IPS-15b (cell line): ENCODE results near the gene ARMC8.

Experiments used
- H3K27me3 ChIP-seq: one replicate; pipeline ENCODE4 v1.6.1; 2013; ENCODE audit warnings: low read length; ENCODE audit not compliant: control insufficient read depth, insufficient read depth
- H3K36me3 ChIP-seq: one replicate; pipeline ENCODE4 v1.6.1; 2013; ENCODE audit warnings: low read length; ENCODE audit not compliant: control insufficient read depth, insufficient read depth
- H3K4me1 ChIP-seq: one replicate; pipeline ENCODE4 v1.6.1; 2013; ENCODE audit warnings: mild to moderate bottlenecking, low read length; ENCODE audit not compliant: control insufficient read depth, insufficient read depth
- H3K4me3 ChIP-seq: one replicate; pipeline ENCODE4 v1.5.1; 2013; ENCODE audit warnings: low read depth, low read length
- H3K9ac ChIP-seq: one replicate; pipeline ENCODE4 v1.6.1; 2013; ENCODE audit warnings: low read depth, mild to moderate bottlenecking, low read length
- H3K9me3 ChIP-seq: one replicate; pipeline ENCODE4 v1.6.1; 2013; ENCODE audit warnings: mild to moderate bottlenecking, low read length; ENCODE audit not compliant: control insufficient read depth, insufficient read depth

Gene ARMC8

DNA sequence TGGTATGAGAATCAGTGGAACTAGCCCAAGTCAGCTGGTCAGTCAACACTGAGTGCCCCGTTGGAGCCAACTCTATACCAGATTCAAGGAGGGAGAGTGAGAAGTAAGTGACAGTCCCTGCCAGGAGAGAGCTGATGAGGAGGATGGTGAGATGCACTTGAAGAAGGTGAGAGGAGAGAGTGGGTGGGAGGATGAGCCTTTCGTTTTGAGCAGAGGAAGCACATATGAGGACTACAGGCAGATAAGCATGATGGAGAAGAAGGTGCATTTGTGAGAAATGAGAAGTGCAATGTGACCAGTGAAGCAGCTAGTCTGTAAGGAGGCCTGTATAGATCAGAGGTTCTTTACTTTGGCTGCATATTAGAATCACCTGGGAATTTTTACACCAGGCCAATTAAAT lies 102.2 kb downstream of the ARMC8 start:
- H3K36me3 ChIP-seq, result peaks cover 14% of the 10 kb centered on the region
- H3K27me3 ChIP-seq, result no peaks in the 10 kb centered on the region
- H3K9me3 ChIP-seq, result no peaks in the 10 kb centered on the region
- H3K9ac ChIP-seq, result no peak overlapping the region
- no peaks in the 10 kb centered on the region for H3K4me1 ChIP-seq
- no peak overlapping the region for H3K4me3 ChIP-seq

GRCh38 chr3:138289701-138290100 lies 102.6 kb downstream of the ARMC8 start:
- peaks cover 17% of the 10 kb centered on the region for H3K36me3 ChIP-seq
- no peak overlapping the region for H3K9ac ChIP-seq
- no peaks in the 10 kb centered on the region for H3K9me3 ChIP-seq
- H3K27me3 ChIP-seq, result no peaks in the 10 kb centered on the region
- H3K4me3 ChIP-seq, result no peak overlapping the region
- no peaks in the 10 kb centered on the region for H3K4me1 ChIP-seq

- no peak overlapping the region for H3K9ac ChIP-seq
- no peaks in the 10 kb centered on the region for H3K9me3 ChIP-seq
- H3K4me1 ChIP-seq, result no peaks in the 10 kb centered on the region
- no peaks in the 10 kb centered on the region for H3K27me3 ChIP-seq
- H3K36me3 ChIP-seq, result peaks cover 19% of the 10 kb centered on the region
- H3K4me3 ChIP-seq, result no peak overlapping the region
These were observed 109.5 kb downstream of the ARMC8 start for GRCh38 chr3:138296639-138297038.

- H3K9me3 ChIP-seq, result no peaks in the 10 kb centered on the region
- H3K9ac ChIP-seq, result no peak overlapping the region
- H3K36me3 ChIP-seq, result peaks cover 17% of the 10 kb centered on the region
- H3K27me3 ChIP-seq, result no peaks in the 10 kb centered on the region
- H3K4me1 ChIP-seq, result no peaks in the 10 kb centered on the region
- no peak overlapping the region for H3K4me3 ChIP-seq
These were observed 110.0 kb downstream of the ARMC8 start for GRCh38 chr3:138297059-138297607.

- Histone ChIP-seq H3K9ac (no peak overlapping the region), H3K9me3 (no peaks in the 10 kb centered on the region), H3K36me3 (peaks cover 15% of the 10 kb centered on the region), H3K4me3 (no peak overlapping the region), H3K4me1 (no peaks in the 10 kb centered on the region), H3K27me3 (no peaks in the 10 kb centered on the region)
These were observed 110.8 kb downstream of the ARMC8 start for GRCh38 chr3:138297876-138298275.

DNA sequence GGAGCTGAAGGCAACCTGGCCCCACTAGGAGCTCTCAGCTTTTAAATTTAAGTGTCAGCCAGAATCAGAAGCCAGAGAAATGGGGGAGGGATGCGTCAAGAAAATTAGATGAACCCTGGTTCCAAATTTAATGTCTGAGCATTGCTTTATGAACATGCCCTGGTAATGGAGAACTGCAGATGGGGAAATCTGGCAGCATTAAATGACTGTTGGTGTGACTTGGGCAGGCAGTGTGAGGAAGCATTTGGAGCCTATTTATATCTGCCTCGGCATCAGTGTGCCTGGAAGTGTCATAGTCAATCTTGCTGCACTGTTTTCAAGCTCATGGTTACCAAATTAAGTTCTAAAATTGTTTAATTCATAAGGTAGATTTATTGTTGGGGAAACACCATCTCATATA lies 113.5 kb downstream of the ARMC8 start:
- H3K9ac ChIP-seq, result no peak overlapping the region
- no peaks in the 10 kb centered on the region for H3K9me3 ChIP-seq
- H3K4me1 ChIP-seq, result no peaks in the 10 kb centered on the region
- H3K4me3 ChIP-seq, result no peak overlapping the region
- no peaks in the 10 kb centered on the region for H3K27me3 ChIP-seq
- H3K36me3 ChIP-seq, result peaks cover 7% of the 10 kb centered on the region

DNA sequence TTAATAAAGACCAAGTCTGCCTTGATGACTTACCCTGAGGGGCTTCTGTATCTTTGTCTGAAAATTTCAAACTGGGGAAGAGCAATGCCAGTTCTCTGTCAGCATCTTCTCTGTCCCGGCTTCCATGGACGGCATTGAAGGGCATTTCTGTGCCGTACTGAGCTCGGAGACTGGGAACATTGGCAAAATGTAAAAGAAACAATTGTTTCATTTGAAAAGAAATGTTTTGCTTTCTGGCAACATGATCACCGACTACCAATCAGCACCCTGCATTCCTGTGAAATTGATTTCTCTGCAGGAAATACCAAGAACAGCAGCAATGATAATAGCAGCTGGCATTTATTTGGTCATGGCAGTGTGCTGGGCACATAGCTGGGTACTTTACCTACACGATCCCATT lies 116.4 kb downstream of the ARMC8 start:
- Histone ChIP-seq H3K4me3 (no peak overlapping the region), H3K27me3 (no peaks in the 10 kb centered on the region), H3K9me3 (peaks cover 3% of the 10 kb centered on the region), H3K4me1 (no peaks in the 10 kb centered on the region), H3K36me3 (peaks cover 4% of the 10 kb centered on the region), H3K9ac (no peak overlapping the region)

GRCh38 chr3:138307899-138308298 lies 120.8 kb downstream of the ARMC8 start:
- no peaks in the 10 kb centered on the region for H3K4me1 ChIP-seq
- no peaks in the 10 kb centered on the region for H3K27me3 ChIP-seq
- no peak overlapping the region for H3K4me3 ChIP-seq
- H3K36me3 ChIP-seq, result no peaks in the 10 kb centered on the region
- H3K9ac ChIP-seq, result no peak overlapping the region
- peaks cover 3% of the 10 kb centered on the region for H3K9me3 ChIP-seq

DNA sequence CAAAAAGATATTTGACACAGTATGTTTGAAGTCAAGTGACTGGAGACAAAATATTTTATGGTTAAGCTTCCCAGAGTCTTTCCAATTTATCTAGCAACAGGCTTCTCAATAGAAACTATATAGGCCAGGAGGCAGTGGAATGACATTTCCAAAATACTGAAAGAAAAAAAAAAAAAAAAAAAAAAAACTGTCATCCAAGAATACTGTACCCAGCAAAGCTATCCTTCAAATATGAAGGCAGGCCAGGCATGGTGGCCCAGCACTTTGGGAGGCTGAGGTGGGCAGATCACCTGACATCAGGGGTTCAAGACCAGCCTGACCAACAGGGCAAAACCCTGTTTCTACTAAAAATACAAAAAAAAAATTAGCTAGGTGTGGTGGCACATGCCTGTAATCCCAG lies 121.7 kb downstream of the ARMC8 start:
- no peak overlapping the region for H3K9ac ChIP-seq
- H3K4me1 ChIP-seq, result no peaks in the 10 kb centered on the region
- H3K9me3 ChIP-seq, result peaks cover 3% of the 10 kb centered on the region
- H3K4me3 ChIP-seq, result no peak overlapping the region
- no peaks in the 10 kb centered on the region for H3K27me3 ChIP-seq
- no peaks in the 10 kb centered on the region for H3K36me3 ChIP-seq

DNA sequence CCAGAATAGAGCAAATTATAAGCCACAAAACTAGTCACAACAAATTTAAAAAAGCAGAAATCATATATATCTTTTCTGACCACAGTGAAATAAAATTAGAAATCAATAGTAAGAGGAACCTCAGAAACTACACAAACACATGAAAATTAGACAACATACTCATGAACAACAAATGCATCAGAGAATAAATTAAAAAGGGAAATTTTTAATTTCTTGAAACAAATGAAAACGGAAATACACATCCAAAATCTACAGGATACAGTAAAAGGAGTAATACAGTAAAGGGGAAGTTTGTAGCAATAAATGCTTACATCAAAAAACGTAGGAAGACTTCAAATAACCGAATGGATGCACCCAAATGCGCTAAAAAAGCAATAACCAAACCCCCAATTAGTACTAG lies 123.4 kb downstream of the ARMC8 start:
- no peak overlapping the region for H3K9ac ChIP-seq
- H3K4me1 ChIP-seq, result no peaks in the 10 kb centered on the region
- no peak overlapping the region for H3K4me3 ChIP-seq
- no peaks in the 10 kb centered on the region for H3K36me3 ChIP-seq
- no peaks in the 10 kb centered on the region for H3K27me3 ChIP-seq
- peaks cover 3% of the 10 kb centered on the region for H3K9me3 ChIP-seq

DNA sequence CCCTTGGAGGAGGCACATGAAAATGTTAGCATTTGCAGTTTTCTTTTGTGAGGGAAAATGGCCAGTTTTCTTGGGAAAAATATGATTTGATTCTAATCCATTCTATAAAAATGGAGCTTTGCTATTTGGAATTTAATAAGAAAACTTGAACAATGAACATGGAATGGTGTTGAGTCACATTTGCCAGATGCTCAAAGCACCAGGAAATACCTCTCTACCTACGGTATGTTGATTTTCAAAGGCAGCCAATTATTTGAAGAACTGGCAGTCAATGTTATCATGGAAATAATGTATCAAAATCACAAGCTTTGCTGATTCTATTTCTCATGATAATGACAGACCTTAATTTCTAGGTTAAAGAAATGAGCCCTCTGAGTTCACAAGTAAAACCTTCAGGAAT lies 127.7 kb downstream of the ARMC8 start:
- H3K4me1 ChIP-seq, result no peaks in the 10 kb centered on the region
- no peak overlapping the region for H3K9ac ChIP-seq
- no peak overlapping the region for H3K4me3 ChIP-seq
- H3K9me3 ChIP-seq, result no peaks in the 10 kb centered on the region
- no peaks in the 10 kb centered on the region for H3K27me3 ChIP-seq
- no peaks in the 10 kb centered on the region for H3K36me3 ChIP-seq

DNA sequence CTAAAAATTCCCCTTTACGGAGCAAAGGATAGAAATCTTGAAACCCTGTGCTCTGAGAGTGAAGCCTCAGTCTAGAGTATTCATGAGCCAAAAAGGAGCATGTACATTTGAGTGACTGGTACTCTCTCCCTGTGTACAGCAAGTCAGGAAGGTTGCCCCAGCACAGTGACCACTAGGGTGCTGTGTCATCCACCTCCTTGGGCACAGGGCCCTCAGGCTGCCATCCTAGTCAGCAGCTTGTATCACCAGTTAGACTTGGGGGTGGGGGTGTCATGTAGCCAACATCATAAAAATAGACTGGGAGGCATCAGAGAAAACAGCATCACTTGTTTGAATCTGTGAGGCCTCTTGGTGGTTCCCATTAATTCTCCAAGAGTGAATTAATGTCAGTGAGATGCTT lies 130.6 kb downstream of the ARMC8 start:
- Histone ChIP-seq H3K27me3 (no peaks in the 10 kb centered on the region), H3K9me3 (no peaks in the 10 kb centered on the region), H3K9ac (no peak overlapping the region), H3K4me3 (no peak overlapping the region), H3K36me3 (no peaks in the 10 kb centered on the region), H3K4me1 (peaks cover 3% of the 10 kb centered on the region)
